ENCODE data around the gene ITPR2. TPM values are rescaled to one million over a fixed set of nuclear protein-coding genes. Genes with fewer than 3 reads are reported as not detected.

The ITPR2 gene
- total RNA-seq, 1 donor from 2014 or later, result 15.8 TPM

- TF ChIP-seq CTCF (IDR thresholded peaks at IDR 0.05; ENCODE audit: borderline replicate concordance), result no peak
- H3K4me1 ChIP-seq, result no peaks in the 10 kb centered on the region
- DNase-seq, result no peak
- no peaks in the 10 kb centered on the region for H3K27me3 ChIP-seq (ENCODE audit: low read depth)
- no peak overlapping the region for H3K4me3 ChIP-seq
- no peaks in the 10 kb centered on the region for H3K9me3 ChIP-seq (replicated peaks)
- H3K36me3 ChIP-seq, result peaks cover 16% of the 10 kb centered on the region
- no peak overlapping the region for H3K27ac ChIP-seq (replicated peaks)
- intact Hi-C loops (cut with micrococcal nuclease), result no loop called here
Observed at GRCh38 chr12:26416550-26416949, 416.4 kb downstream of the ITPR2 start.

- no peak for TF ChIP-seq CTCF (IDR thresholded peaks at IDR 0.05; ENCODE audit: borderline replicate concordance)
- intact Hi-C loops (cut with micrococcal nuclease), result no loop called here
- Histone ChIP-seq H3K27ac (replicated peaks) (no peak overlapping the region), H3K9me3 (replicated peaks) (no peaks in the 10 kb centered on the region), H3K27me3 (ENCODE audit: low read depth) (no peaks in the 10 kb centered on the region), H3K4me3 (no peak overlapping the region), H3K36me3 (peaks cover 18% of the 10 kb centered on the region), H3K4me1 (no peaks in the 10 kb centered on the region)
- DNase-seq, result no peak
Observed at GRCh38 chr12:26410689-26411088, 422.3 kb downstream of the ITPR2 start.

GRCh38 chr12:26406813-26407212 is 426.2 kb downstream of the ITPR2 start:
- no peaks in the 10 kb centered on the region for H3K27me3 ChIP-seq (ENCODE audit: low read depth)
- H3K9me3 ChIP-seq (replicated peaks), result no peaks in the 10 kb centered on the region
- no peak overlapping the region for H3K4me3 ChIP-seq
- intact Hi-C loops (cut with micrococcal nuclease), result no loop called here
- H3K27ac ChIP-seq (replicated peaks), result no peak overlapping the region
- no peak for TF ChIP-seq CTCF (IDR thresholded peaks at IDR 0.05; ENCODE audit: borderline replicate concordance)
- no peaks in the 10 kb centered on the region for H3K4me1 ChIP-seq
- no peak for DNase-seq
- peaks cover 26% of the 10 kb centered on the region for H3K36me3 ChIP-seq

GRCh38 chr12:26406391-26406790 is 426.6 kb downstream of the ITPR2 start:
- no peak for DNase-seq
- Histone ChIP-seq H3K9me3 (replicated peaks) (no peaks in the 10 kb centered on the region), H3K4me1 (no peaks in the 10 kb centered on the region), H3K27me3 (ENCODE audit: low read depth) (no peaks in the 10 kb centered on the region), H3K4me3 (no peak overlapping the region), H3K36me3 (peaks cover 24% of the 10 kb centered on the region), H3K27ac (replicated peaks) (no peak overlapping the region)
- TF ChIP-seq CTCF (IDR thresholded peaks at IDR 0.05; ENCODE audit: borderline replicate concordance), result no peak
- intact Hi-C loops (cut with micrococcal nuclease), result no loop called here

- no peak for DNase-seq
- H3K9me3 ChIP-seq (replicated peaks), result no peaks in the 10 kb centered on the region
- peaks cover 18% of the 10 kb centered on the region for H3K36me3 ChIP-seq
Observed at GRCh38 chr12:26403601-26404000, 429.4 kb downstream of the ITPR2 start.

More at GRCh38 chr12:26403601-26404000, 429.4 kb downstream of the ITPR2 start:
- H3K4me1 ChIP-seq, result no peaks in the 10 kb centered on the region
- no peaks in the 10 kb centered on the region for H3K27me3 ChIP-seq (ENCODE audit: low read depth)
- H3K4me3 ChIP-seq, result no peak overlapping the region
- intact Hi-C loops (cut with micrococcal nuclease), result no loop called here
- no peak for TF ChIP-seq CTCF (IDR thresholded peaks at IDR 0.05; ENCODE audit: borderline replicate concordance)
- no peak overlapping the region for H3K27ac ChIP-seq (replicated peaks)
